ENCODE results near the gene ZMYND8.
"Not testable (repeated sequence)": the region's sequence is repeated elsewhere in the genome, so short reads cannot be mapped to it uniquely, and the experiment has no call there.

Gene ZMYND8

GRCh38 chr20:47356526-47357295 is at the start of gene ZMYND8:
ZMYND8 (minus strand) TSS chr20:47356699; CDS start chr20:47356670, 29 bp downstream.
- peak; percentile 99 for DNase-seq (ENCODE audit: low spot score)

DNA sequence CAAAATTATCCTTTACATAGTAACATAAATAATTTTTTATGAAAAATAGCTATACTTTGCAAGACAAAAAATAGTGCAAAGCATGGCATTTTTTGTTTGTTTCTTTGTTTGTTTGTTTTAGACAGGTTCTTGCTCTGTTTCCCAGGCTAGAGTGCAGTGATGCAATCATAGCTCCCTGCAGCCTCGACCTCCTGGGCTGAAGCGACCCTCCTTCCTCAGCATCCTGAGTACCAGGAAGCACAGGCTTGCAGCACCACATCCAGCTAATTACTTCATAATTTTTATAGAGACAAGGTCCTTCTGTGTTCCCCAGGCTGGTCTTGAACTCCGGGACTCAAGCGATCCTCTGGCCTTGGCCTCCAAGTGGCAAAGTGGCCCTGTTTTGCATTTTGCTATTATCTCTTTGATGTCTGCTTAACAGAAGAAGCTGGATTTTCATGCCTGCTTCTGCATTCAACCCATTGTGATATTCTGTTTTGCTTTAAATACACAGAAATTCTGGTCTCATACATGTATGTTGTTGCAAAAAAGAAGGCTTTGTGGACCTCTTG is 49.4 kb upstream of the ZMYND8 start:
- DNase-seq (ENCODE audit: low spot score) = no peak

GRCh38 chr20:47400685-47401084 is 44.2 kb upstream of the ZMYND8 start:
- DNase-seq (ENCODE audit: low spot score) = no peak

GRCh38 chr20:47397652-47398301 is 41.3 kb upstream of the ZMYND8 start:
- DNase-seq (ENCODE audit: low spot score) = no peak

DNA sequence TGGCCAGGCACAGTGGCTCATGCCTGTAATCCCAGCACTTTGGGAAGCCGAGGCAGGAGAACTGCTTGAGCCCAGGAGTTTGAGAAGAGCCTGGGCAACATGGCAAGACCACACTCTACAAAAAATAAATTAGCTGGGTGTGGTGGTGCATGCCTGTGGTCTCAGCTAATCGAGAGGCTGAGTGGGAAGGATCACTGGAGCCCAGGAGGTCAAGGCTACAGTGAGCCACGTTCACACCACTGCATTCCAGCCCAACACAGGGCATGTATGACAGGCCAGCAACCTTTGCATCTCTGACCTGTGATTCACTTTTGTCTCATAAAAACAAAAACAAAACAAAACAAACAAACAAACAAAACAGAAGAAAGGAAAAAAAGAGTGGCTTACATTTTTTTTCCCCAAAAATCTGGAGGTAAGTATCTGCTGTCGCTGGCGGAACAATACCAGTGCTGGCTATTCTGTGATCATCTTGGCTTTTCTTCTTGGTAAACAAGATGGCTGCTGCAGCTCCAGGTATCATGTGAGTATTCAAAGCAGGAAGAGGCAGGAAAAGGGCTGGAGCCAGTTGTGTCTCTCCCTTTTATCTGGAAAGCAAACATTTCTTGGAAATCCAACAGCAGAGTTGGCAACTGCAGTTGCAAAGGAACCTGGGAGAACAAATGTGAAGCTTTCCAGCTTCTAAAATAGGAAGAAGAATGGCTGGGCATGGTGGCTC is 40.4 kb upstream of the ZMYND8 start:
- DNase-seq (ENCODE audit: low spot score) = no peak

- DNase-seq (ENCODE audit: low spot score) = not testable (repeated sequence)
These were observed 37.5 kb upstream of the ZMYND8 start for GRCh38 chr20:47393796-47394514.

DNA sequence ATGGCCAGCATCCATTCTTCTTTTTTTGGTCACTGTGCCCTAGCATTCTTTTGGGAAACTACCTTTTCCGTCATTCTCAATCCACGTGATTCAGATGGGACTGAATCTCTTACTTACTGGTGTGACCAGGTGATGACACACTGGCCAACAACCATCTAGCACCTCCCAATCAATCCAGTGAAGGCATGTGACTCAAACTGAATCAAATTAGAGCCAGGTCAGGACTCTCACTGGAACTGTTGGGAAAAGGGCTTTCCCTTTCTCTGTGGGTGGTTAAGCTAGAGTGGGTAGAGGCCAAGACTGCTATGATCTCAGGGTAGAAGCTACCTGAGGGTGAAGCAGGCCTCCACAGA is 36.2 kb upstream of the ZMYND8 start:
- no peak for DNase-seq (ENCODE audit: low spot score)

DNA sequence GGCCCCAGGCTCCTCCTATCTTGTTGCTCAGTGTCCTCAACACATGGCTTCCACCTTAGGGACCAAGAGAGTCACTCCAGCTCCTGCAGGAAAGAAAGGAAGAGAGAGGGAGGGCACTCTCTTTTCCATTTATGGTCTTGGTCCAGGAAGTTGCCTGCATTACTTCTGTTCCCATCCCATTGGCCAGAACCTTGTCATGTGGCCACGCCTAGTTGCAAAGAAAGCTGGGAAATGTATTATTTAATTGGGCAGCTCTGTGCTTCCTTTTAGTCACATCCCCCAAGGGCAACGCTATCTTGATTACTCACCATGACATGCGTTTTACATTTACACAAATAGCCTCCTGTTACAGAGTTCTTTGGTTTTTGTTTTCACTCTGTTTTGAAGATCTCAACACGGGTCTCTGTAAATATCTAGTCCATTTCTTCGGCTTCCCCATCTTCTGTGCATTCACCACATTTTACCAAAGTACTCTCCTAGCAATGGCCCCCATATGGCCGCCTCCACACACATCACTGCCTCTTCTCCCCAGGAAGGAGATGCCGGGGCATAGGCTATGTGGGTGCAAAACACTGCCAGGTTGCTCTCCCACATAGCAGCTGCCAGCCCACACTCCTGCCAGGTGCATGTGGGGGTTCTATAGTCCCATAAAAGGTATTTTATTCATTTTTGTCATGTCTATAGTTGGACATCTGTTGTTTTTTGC is 35.7 kb upstream of the ZMYND8 start:
- DNase-seq (ENCODE audit: low spot score) = no peak

GRCh38 chr20:47391276-47392010 is 34.9 kb upstream of the ZMYND8 start:
- no peak for DNase-seq (ENCODE audit: low spot score)

- DNase-seq (ENCODE audit: low spot score) = no peak
These were observed 33.4 kb upstream of the ZMYND8 start for GRCh38 chr20:47389867-47390347.

DNA sequence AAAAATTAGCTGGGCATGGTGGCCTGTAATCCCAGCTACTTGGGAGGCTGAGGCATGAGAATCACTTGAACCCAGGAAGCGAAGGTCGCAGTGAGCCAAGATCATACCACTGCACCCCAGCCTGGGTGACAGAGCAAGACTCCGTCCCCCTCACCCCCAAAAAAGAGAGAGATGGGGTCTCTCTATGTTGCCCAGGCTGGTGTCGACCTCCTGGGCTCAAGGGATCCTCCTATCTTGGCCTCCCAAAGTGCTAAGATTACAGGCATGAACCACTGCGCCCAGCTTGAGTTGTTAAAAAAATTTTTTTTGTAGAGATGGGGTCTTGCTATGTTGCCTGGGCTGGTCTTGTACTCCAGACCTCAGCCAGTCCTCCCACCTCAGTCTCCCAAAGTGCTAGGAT is 29.5 kb upstream of the ZMYND8 start:
- not testable (repeated sequence) for DNase-seq (ENCODE audit: low spot score)

GRCh38 chr20:47382746-47383415 is 26.4 kb upstream of the ZMYND8 start:
- no peak for DNase-seq (ENCODE audit: low spot score)

GRCh38 chr20:47380481-47380880 is 24.0 kb upstream of the ZMYND8 start:
- no peak for DNase-seq (ENCODE audit: low spot score)

- no peak for DNase-seq (ENCODE audit: low spot score)
These were observed 23.1 kb upstream of the ZMYND8 start for GRCh38 chr20:47379433-47380150.

GRCh38 chr20:47377122-47377722 is 20.7 kb upstream of the ZMYND8 start:
- no peak for DNase-seq (ENCODE audit: low spot score)

- DNase-seq (ENCODE audit: low spot score) = not testable (repeated sequence)
These were observed 19.7 kb upstream of the ZMYND8 start for GRCh38 chr20:47376096-47376643.

GRCh38 chr20:47374121-47374520 is 17.6 kb upstream of the ZMYND8 start:
- not testable (repeated sequence) for DNase-seq (ENCODE audit: low spot score)

DNA sequence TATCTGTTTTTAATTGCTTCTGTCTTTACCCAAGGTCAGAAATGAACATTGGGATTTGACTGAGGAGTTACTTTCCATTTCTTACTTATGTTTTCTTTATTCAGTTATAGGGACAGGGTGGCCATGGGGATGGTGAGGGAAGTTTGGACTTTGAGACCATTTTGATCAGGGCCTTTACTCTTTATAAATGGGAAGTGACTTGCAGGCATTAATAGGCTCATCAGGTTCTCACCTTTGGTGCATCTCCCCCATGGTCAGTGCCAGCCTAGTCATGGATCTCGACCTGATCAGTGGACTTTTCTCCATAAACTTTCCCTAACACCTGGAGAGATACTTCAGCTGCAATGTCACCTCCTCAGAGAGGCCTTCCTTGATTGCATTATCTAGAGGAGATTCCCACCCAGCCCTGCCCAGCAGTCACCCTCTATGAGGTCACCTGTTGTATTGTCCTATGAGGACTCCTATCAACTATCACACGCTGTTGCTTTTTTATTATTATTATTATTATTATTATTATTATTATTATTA is 16.8 kb upstream of the ZMYND8 start:
- DNase-seq (ENCODE audit: low spot score) = no peak

Measured in cerebellar cortex (tissue), 1 donor.